MCF 10A (cell line): Measurements from ENCODE around the gene HYAL1. TPM values are rescaled to one million over a fixed set of nuclear protein-coding genes. Genes with fewer than 3 reads are reported as not detected.

Experiments used
- BruUV-seq: library from RNA; stranded (reverse); fragments of 400-500 nt; replicated peaks from 2 replicates; lab custom pipeline; 2021; lab: Mats Ljungman, UMichigan
- CTCF ChIA-PET: fragments of 300-600 bp; sonication (Branson Sonifier 250); formaldehyde crosslinking; extraction: SDS; loops from one replicate; lab custom pipeline; 2021; ENCODE audit warnings: antibody characterized with exemption, inconsistent platforms; lab: Yijun Ruan, JAX
- POLR2A ChIA-PET: fragments of 300-600, 350-650 bp; sonication (Branson Sonifier 250); formaldehyde crosslinking; extraction: SDS; loops from one replicate; lab custom pipeline; 2020; ENCODE audit warnings: antibody characterized with exemption, inconsistent platforms; lab: Yijun Ruan, JAX
- DNase-seq: peaks from one replicate; pipeline ENCODE4 v3.0.0-alpha.2; 2018; ENCODE audit not compliant: unreplicated experiment
- H3K27ac Mint-ChIP-seq: one replicate; pipeline ENCODE4 v1.8.0; 2022; ENCODE audit warnings: mild to moderate bottlenecking, low read depth, mixed read lengths; ENCODE audit not compliant: unreplicated experiment
- H3K27me3 Mint-ChIP-seq: one replicate; pipeline ENCODE4 v1.8.0; 2022; ENCODE audit warnings: mixed read lengths; ENCODE audit not compliant: insufficient read depth, unreplicated experiment
- H3K36me3 Mint-ChIP-seq: one replicate; pipeline ENCODE4 v1.8.0; 2022; ENCODE audit warnings: mild to moderate bottlenecking, moderate library complexity, mixed read lengths; ENCODE audit not compliant: insufficient read depth, unreplicated experiment
- H3K4me1 Mint-ChIP-seq: one replicate; pipeline ENCODE4 v1.8.0; 2022; ENCODE audit warnings: mixed read lengths; ENCODE audit not compliant: insufficient read depth, unreplicated experiment
- H3K4me3 Mint-ChIP-seq: one replicate; pipeline ENCODE4 v1.8.0; 2022; ENCODE audit warnings: mild to moderate bottlenecking, moderate library complexity, mixed read lengths; ENCODE audit not compliant: unreplicated experiment
- H3K9me3 Mint-ChIP-seq: one replicate; pipeline ENCODE4 v1.8.0; 2022; ENCODE audit warnings: mixed read lengths; ENCODE audit not compliant: unreplicated experiment
- CTCF ChIP-seq: fragments of 200-600 bp; IDR thresholded peaks from one replicate; pipeline ENCODE4 v1.8.0; 2022; ENCODE audit warnings: antibody characterized with exemption, mild to moderate bottlenecking; ENCODE audit not compliant: unreplicated experiment
- intact Hi-C: fragments of 100-400 bp; cut with micrococcal nuclease; formaldehyde crosslinking; loops from 2 replicates; pipeline ENCODE4 v1.14.1; 2022
- total RNA-seq: library from RNA; stranded (reverse); gene quantifications from 2 replicates; pipeline ENCODE4 v1.2.3, GENCODE V29; 2022

Gene HYAL1
- total RNA-seq, 1 experiment from 2014 or later: 0.70 TPM

DNA sequence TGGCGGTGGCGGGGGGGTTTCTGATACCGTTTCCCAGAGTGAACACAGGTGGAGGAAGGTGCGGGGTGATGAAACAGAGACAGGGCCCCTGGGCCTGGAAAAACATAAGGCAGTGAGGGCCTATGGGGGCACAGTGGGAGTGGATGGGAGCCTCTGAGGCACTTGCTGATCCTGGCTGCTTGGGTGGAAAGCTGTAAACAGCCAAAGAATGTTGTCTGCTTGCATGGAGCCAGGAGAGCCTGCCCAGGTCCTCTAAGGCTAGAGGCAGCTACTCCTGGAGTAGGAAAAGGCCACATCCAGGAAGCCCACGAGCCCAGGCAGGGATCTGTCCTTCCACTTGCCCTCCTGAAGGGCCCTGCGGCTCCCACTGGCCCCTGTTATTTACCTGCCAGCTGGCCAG lies 37.4 kb downstream of the HYAL1 start:
- H3K36me3 Mint-ChIP-seq: no peaks in the 10 kb centered on the region
- no peaks in the 10 kb centered on the region for H3K9me3 Mint-ChIP-seq
- no peak for DNase-seq
- H3K4me3 Mint-ChIP-seq: no peak overlapping the region
- H3K27me3 Mint-ChIP-seq: no peaks in the 10 kb centered on the region
- POLR2A ChIA-PET: interaction anchor here (1.1 to 1.5 kb wide), 2 partner anchors 19 to 62 kb away, joined by 3 read pairs; partner anchors contain the start of gene TUSC2
- BruUV-seq: no TSS peak
- peaks cover 27% of the 10 kb centered on the region for H3K4me1 Mint-ChIP-seq
- intact Hi-C loops: no loop called here
- no peak for TF ChIP-seq CTCF
- CTCF ChIA-PET: interaction anchor here (0.6 to 1.0 kb wide), 4 partner anchors 56 to 127 kb away, joined by 3 to 4 read pairs (median 3); no protein-coding TSS in a partner anchor
- H3K27ac Mint-ChIP-seq: no peak overlapping the region

DNA sequence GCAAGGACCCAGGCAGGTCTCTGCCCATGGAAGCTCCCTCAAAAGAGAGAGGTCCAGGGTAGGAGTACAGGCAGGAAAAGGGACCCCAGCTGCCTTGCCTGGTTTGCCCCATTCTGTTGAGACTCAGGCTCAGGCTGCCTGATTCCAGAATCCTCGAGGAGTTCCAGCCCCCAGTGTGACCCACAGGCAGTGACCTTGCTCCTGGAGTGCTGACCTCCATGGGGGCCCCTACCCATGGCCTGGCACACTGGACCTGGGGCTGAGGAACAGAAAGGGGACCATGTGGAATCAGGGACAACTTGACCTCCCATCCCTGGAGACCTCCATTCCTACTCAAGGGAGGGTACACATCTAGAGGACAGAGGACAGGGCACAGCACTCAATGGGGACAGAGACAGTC lies 37.8 kb downstream of the HYAL1 start:
- Mint-ChIP-seq H3K4me1 (peaks cover 25% of the 10 kb centered on the region), H3K36me3 (no peaks in the 10 kb centered on the region), H3K27me3 (no peaks in the 10 kb centered on the region), H3K9me3 (no peaks in the 10 kb centered on the region), H3K4me3 (no peak overlapping the region), H3K27ac (no peak overlapping the region)
- no peak for DNase-seq
- ChIA-PET POLR2A (interaction anchor here (1.1 to 1.5 kb wide), 2 partner anchors 19 to 62 kb away, joined by 3 read pairs; partner anchors contain the start of gene TUSC2), CTCF (interaction anchor here (0.6 to 1.5 kb wide), 3 partner anchors 9 to 63 kb away, joined by 3 to 11 read pairs (median 3); no protein-coding TSS in a partner anchor)
- TF ChIP-seq CTCF: no peak
- intact Hi-C loops: no loop called here
- no TSS peak for BruUV-seq

GRCh38 chr3:50264964-50265485 lies 38.3 kb downstream of the HYAL1 start:
- Mint-ChIP-seq H3K27ac (peak overlapping the region; percentile 88), H3K36me3 (peaks cover under 1% of the 10 kb centered on the region), H3K27me3 (no peaks in the 10 kb centered on the region), H3K4me1 (peaks cover 23% of the 10 kb centered on the region), H3K9me3 (no peaks in the 10 kb centered on the region), H3K4me3 (no peak overlapping the region)
- ChIA-PET POLR2A (interaction anchor here (0.6 to 1.5 kb wide), 3 partner anchors 18 to 72 kb away, joined by 3 read pairs; partner anchors contain the start of gene TUSC2), CTCF (interaction anchor here (0.6 to 2.6 kb wide), 7 partner anchors 8 to 73 kb away, joined by 3 to 11 read pairs (median 4); partner anchors contain the start of gene GNAT1)
- intact Hi-C loops: no loop called here
- TF ChIP-seq CTCF: no peak
- BruUV-seq: no TSS peak
- no peak for DNase-seq

- Mint-ChIP-seq H3K27ac (peak overlapping the region; percentile 88), H3K36me3 (peaks cover 6% of the 10 kb centered on the region), H3K4me1 (peaks cover 17% of the 10 kb centered on the region), H3K9me3 (no peaks in the 10 kb centered on the region), H3K27me3 (no peaks in the 10 kb centered on the region), H3K4me3 (no peak overlapping the region)
- intact Hi-C loops: no loop called here
- BruUV-seq: no TSS peak
- no peak for TF ChIP-seq CTCF
- ChIA-PET POLR2A (interaction anchor here (1.5 kb wide), 1 partner anchor 18 kb away, joined by 3 read pairs; no protein-coding TSS in a partner anchor), CTCF (interaction anchor here (0.6 to 2.6 kb wide), 9 partner anchors 8 to 72 kb away, joined by 3 to 11 read pairs (median 4); partner anchors contain the start of gene GNAT1)
- peak; percentile 37 for DNase-seq
Measured at GRCh38 chr3:50264383-50264963, 38.9 kb downstream of the HYAL1 start.
